ENCODE results near the gene BSCL2.

Gene BSCL2

GRCh38 chr11:62680825-62681240 lies 26.4 kb downstream of the BSCL2 start:
- no peaks in the 10 kb centered on the region for H3K9me3 ChIP-seq (ENCODE audit: control insufficient read depth, insufficient read depth, low read length)
- no peaks in the 10 kb centered on the region for H4K20me1 ChIP-seq (ENCODE audit: control insufficient read depth, insufficient read depth, low read depth, low read length)
- H3K9me2 ChIP-seq (replicated peaks; ENCODE audit: control insufficient read depth, low read length) = no peaks in the 10 kb centered on the region
- peaks cover 17% of the 10 kb centered on the region for H3F3A ChIP-seq (ENCODE audit: control insufficient read depth, insufficient read depth)
- H3K27ac ChIP-seq (ENCODE audit: low read depth, low read length) = peak overlapping the region; percentile 2; the same call in 1 of the 2 replicates
- no peaks in the 10 kb centered on the region for H3K27me3 ChIP-seq (ENCODE audit: control insufficient read depth, low read length)
- peaks cover 35% of the 10 kb centered on the region for H3K79me2 ChIP-seq (ENCODE audit: control insufficient read depth, low read length)
- H3K4me3 ChIP-seq (ENCODE audit: low read length) = peak overlapping the region; percentile 27
- TF ChIP-seq EZH2phosphoT487 (IDR thresholded peaks at IDR 0.05; ENCODE audit: borderline replicate concordance, low read length) = no peak
- TF ChIP-seq, protein P1, sequence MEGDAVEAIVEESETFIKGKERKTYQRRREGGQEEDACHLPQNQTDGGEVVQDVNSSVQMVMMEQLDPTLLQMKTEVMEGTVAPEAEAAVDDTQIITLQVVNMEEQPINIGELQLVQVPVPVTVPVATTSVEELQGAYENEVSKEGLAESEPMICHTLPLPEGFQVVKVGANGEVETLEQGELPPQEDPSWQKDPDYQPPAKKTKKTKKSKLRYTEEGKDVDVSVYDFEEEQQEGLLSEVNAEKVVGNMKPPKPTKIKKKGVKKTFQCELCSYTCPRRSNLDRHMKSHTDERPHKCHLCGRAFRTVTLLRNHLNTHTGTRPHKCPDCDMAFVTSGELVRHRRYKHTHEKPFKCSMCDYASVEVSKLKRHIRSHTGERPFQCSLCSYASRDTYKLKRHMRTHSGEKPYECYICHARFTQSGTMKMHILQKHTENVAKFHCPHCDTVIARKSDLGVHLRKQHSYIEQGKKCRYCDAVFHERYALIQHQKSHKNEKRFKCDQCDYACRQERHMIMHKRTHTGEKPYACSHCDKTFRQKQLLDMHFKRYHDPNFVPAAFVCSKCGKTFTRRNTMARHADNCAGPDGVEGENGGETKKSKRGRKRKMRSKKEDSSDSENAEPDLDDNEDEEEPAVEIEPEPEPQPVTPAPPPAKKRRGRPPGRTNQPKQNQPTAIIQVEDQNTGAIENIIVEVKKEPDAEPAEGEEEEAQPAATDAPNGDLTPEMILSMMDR (IDR thresholded peaks at IDR 0.05; ENCODE audit: low read depth, low read length, poor library complexity, severe bottlenecking) = peak; percentile 74
- H3K36me3 ChIP-seq (ENCODE audit: control insufficient read depth, low read length) = peaks cover 24% of the 10 kb centered on the region
- peak overlapping the region; percentile 50 for H3K4me2 ChIP-seq (ENCODE audit: low read length)
- H3K4me1 ChIP-seq (ENCODE audit: control insufficient read depth, low read length) = peaks cover 38% of the 10 kb centered on the region

GRCh38 chr11:62678770-62679696 lies 28.2 kb downstream of the BSCL2 start, which contains the start of gene UBXN1:
Gene UBXN1, minus strand, starts transcription at chr11:62679073. Its CDS starts 150 bp downstream, at chr11:62678923.
- Histone ChIP-seq H4K20me1 (ENCODE audit: control insufficient read depth, insufficient read depth, low read depth, low read length) (no peaks in the 10 kb centered on the region), H3K36me3 (ENCODE audit: control insufficient read depth, low read length) (peaks cover 34% of the 10 kb centered on the region), H3K9me2 (replicated peaks; ENCODE audit: control insufficient read depth, low read length) (no peaks in the 10 kb centered on the region), H3K4me2 (ENCODE audit: low read length) (peak within 1 kb of the TSS; percentile 98), H3K79me2 (ENCODE audit: control insufficient read depth, low read length) (peaks cover 49% of the 10 kb centered on the region), H3K9me3 (ENCODE audit: control insufficient read depth, insufficient read depth, low read length) (no peaks in the 10 kb centered on the region), H3K4me3 (ENCODE audit: low read length) (peak within 1 kb of the TSS; percentile 98), H3K27me3 (ENCODE audit: control insufficient read depth, low read length) (no peaks in the 10 kb centered on the region), H3F3A (ENCODE audit: control insufficient read depth, insufficient read depth) (peaks cover 17% of the 10 kb centered on the region), H3K4me1 (ENCODE audit: control insufficient read depth, low read length) (peaks cover 38% of the 10 kb centered on the region), H3K27ac (ENCODE audit: low read depth, low read length) (peak within 1 kb of the TSS; percentile 59)
- no peak for TF ChIP-seq EZH2phosphoT487 (IDR thresholded peaks at IDR 0.05; ENCODE audit: borderline replicate concordance, low read length)
- TF ChIP-seq, protein P1 (IDR thresholded peaks at IDR 0.05; ENCODE audit: low read depth, low read length, poor library complexity, severe bottlenecking) = no peak

DNA sequence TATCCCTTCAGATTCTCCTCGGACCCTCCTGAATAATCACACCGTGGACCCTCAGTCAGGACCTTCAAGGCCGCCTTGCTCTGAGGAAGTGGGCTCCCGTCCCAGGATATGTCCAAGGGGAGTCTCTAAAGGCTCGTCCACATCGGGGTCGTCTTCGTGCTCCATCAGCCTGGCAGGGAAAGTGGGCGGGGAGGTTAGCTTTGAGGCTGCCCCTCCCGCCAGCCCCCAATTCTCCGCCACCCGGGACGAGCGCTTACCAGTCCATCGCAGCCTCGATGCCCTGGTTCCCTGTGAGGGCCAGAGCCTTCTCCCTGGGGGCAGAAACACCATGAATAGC lies 28.8 kb downstream of the BSCL2 start:
- Histone ChIP-seq H3F3A (ENCODE audit: control insufficient read depth, insufficient read depth) (peaks cover 17% of the 10 kb centered on the region), H3K4me2 (ENCODE audit: low read length) (peak overlapping the region; percentile 98), H3K9me2 (replicated peaks; ENCODE audit: control insufficient read depth, low read length) (no peaks in the 10 kb centered on the region), H3K4me1 (ENCODE audit: control insufficient read depth, low read length) (peaks cover 44% of the 10 kb centered on the region), H4K20me1 (ENCODE audit: control insufficient read depth, insufficient read depth, low read depth, low read length) (no peaks in the 10 kb centered on the region), H3K4me3 (ENCODE audit: low read length) (peak overlapping the region; percentile 98), H3K27ac (ENCODE audit: low read depth, low read length) (peak overlapping the region; percentile 59), H3K27me3 (ENCODE audit: control insufficient read depth, low read length) (no peaks in the 10 kb centered on the region), H3K79me2 (ENCODE audit: control insufficient read depth, low read length) (peaks cover 56% of the 10 kb centered on the region), H3K9me3 (ENCODE audit: control insufficient read depth, insufficient read depth, low read length) (no peaks in the 10 kb centered on the region), H3K36me3 (ENCODE audit: control insufficient read depth, low read length) (peaks cover 40% of the 10 kb centered on the region)
- TF ChIP-seq, protein P1 (IDR thresholded peaks at IDR 0.05; ENCODE audit: low read depth, low read length, poor library complexity, severe bottlenecking) = no peak
- no peak for TF ChIP-seq EZH2phosphoT487 (IDR thresholded peaks at IDR 0.05; ENCODE audit: borderline replicate concordance, low read length)
